Suprapubic skin (tissue), 4 donors: ENCODE data around the gene FMNL2. TPM values are rescaled to one million over a fixed set of nuclear protein-coding genes. Genes with fewer than 3 reads are reported as not detected.
A peak's percentile ranks its signal among the peaks of the same experiment; 100 is the strongest.

Experiments
- DNase-seq, 2 donors: peaks; one replicate each; pipeline ENCODE4 v3.0.0-alpha.2; 2019; ENCODE audit warnings: low spot score in 2 of 2
- H3K27ac ChIP-seq: fragments of 200-600 bp; sonication (generic); one replicate; pipeline ENCODE4 v1.5.1; 2019
- H3K27me3 ChIP-seq: fragments of 200-600 bp; sonication (generic); one replicate; pipeline ENCODE4 v1.5.1; 2019
- H3K36me3 ChIP-seq: fragments of 200-600 bp; sonication (generic); one replicate; pipeline ENCODE4 v1.5.1; 2019
- H3K4me1 ChIP-seq: fragments of 200-600 bp; sonication (generic); one replicate; pipeline ENCODE4 v1.5.1; 2019
- H3K4me3 ChIP-seq: fragments of 200-600 bp; sonication (generic); one replicate; pipeline ENCODE4 v1.5.1; 2019; ENCODE audit warnings: mild to moderate bottlenecking
- H3K9me3 ChIP-seq: fragments of 200-600 bp; sonication (generic); one replicate; pipeline ENCODE4 v1.5.1; 2019
- EP300 ChIP-seq: sonication (generic); formaldehyde crosslinking; IDR thresholded peaks from one replicate; pipeline ENCODE4 v1.6.1; 2017; ENCODE audit warnings: antibody characterized with exemption
- POLR2A ChIP-seq, 2 donors: fragments of 450-650 bp; IDR thresholded peaks; one replicate each; pipeline ENCODE4 v1.6.1; 2017; ENCODE audit warnings: antibody characterized with exemption in 2 of 2, mild to moderate bottlenecking in 2 of 2, moderate library complexity in 2 of 2
- POLR2AphosphoS5 ChIP-seq, 3 donors: sonication (generic); formaldehyde crosslinking; IDR thresholded peaks; one replicate each; pipeline ENCODE4 v1.6.1; 2017; ENCODE audit warnings: antibody characterized with exemption in 3 of 3
- WGBS: methylation state at CpG from one replicate; pipeline ENCODE4 v1.1.5; 2018; 5-methylcytosine and 5-hydroxymethylcytosine counted together
- total RNA-seq, 4 donors: library from RNA; depleted of rRNA; stranded (reverse); fragments of >200 nt; gene quantifications; one replicate each; pipeline ENCODE4 v1.1.0, GENCODE V29; 2016
- TF ChIP-seq, protein P1 (sequence below), 2 donors: fragments of 200-600 bp in 1 of 2; fragments of 450-650 bp in 1 of 2; sonication (generic) in 1 of 2; IDR thresholded peaks; one replicate each; pipeline ENCODE4 v1.5.1; 2016 to 2019; ENCODE audit warnings: antibody characterized with exemption in 2 of 2, mild to moderate bottlenecking in 1 of 2, moderate library complexity in 1 of 2

FMNL2 gene
- total RNA-seq, 4 donors from 2014 or later, result 15.4 to 18.1 (median 16.0) TPM

DNA sequence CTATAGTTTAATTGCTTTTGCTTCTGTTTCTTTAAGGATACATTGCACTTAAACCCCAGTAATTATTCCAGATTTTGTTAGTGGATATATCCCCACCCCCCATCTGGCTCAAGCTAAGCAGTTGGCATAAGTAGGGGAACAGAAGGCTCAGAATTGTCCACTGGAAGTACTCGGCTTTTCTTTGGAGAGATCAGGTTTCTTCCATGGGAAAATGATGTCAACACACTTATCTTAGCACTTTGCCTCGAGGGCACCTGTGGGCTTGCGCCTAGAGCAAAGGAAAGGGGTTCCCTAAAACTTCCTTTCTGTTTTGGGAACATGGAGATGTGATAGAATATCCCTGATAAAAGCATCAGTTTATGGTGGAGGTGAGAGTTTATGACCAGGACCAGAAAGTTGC lies 130.6 kb downstream of the FMNL2 start:
- 73% methylated on average over 3 of the region's 3 CpGs for WGBS
- no peaks in the 10 kb centered on the region for H3K27me3 ChIP-seq
- no peak overlapping the region for H3K4me3 ChIP-seq
- no peak for DNase-seq
- no peak overlapping the region for H3K27ac ChIP-seq
- H3K4me1 ChIP-seq, result peaks cover 35% of the 10 kb centered on the region
- TF ChIP-seq POLR2A (IDR thresholded peaks at IDR 0.05), result no peak
- no peak for TF ChIP-seq POLR2AphosphoS5 (IDR thresholded peaks at IDR 0.05)
- TF ChIP-seq, protein P1, sequence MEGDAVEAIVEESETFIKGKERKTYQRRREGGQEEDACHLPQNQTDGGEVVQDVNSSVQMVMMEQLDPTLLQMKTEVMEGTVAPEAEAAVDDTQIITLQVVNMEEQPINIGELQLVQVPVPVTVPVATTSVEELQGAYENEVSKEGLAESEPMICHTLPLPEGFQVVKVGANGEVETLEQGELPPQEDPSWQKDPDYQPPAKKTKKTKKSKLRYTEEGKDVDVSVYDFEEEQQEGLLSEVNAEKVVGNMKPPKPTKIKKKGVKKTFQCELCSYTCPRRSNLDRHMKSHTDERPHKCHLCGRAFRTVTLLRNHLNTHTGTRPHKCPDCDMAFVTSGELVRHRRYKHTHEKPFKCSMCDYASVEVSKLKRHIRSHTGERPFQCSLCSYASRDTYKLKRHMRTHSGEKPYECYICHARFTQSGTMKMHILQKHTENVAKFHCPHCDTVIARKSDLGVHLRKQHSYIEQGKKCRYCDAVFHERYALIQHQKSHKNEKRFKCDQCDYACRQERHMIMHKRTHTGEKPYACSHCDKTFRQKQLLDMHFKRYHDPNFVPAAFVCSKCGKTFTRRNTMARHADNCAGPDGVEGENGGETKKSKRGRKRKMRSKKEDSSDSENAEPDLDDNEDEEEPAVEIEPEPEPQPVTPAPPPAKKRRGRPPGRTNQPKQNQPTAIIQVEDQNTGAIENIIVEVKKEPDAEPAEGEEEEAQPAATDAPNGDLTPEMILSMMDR (IDR thresholded peaks at IDR 0.05), result no peak
- no peak for TF ChIP-seq EP300
- H3K9me3 ChIP-seq, result no peaks in the 10 kb centered on the region
- H3K36me3 ChIP-seq, result no peaks in the 10 kb centered on the region

- Histone ChIP-seq H3K4me1 (peaks cover 39% of the 10 kb centered on the region), H3K4me3 (no peak overlapping the region), H3K36me3 (no peaks in the 10 kb centered on the region), H3K27me3 (no peaks in the 10 kb centered on the region), H3K27ac (no peak overlapping the region), H3K9me3 (no peaks in the 10 kb centered on the region)
- 75% methylated on average over 6 of the region's 6 CpGs for WGBS
- TF ChIP-seq POLR2A (IDR thresholded peaks at IDR 0.05) (no peak), POLR2AphosphoS5 (IDR thresholded peaks at IDR 0.05) (no peak), EP300 (no peak)
- TF ChIP-seq, protein P1 (IDR thresholded peaks at IDR 0.05), result no peak
- DNase-seq, result no peak
Observed at GRCh38 chr2:152466041-152466440, 131.1 kb downstream of the FMNL2 start.

DNA sequence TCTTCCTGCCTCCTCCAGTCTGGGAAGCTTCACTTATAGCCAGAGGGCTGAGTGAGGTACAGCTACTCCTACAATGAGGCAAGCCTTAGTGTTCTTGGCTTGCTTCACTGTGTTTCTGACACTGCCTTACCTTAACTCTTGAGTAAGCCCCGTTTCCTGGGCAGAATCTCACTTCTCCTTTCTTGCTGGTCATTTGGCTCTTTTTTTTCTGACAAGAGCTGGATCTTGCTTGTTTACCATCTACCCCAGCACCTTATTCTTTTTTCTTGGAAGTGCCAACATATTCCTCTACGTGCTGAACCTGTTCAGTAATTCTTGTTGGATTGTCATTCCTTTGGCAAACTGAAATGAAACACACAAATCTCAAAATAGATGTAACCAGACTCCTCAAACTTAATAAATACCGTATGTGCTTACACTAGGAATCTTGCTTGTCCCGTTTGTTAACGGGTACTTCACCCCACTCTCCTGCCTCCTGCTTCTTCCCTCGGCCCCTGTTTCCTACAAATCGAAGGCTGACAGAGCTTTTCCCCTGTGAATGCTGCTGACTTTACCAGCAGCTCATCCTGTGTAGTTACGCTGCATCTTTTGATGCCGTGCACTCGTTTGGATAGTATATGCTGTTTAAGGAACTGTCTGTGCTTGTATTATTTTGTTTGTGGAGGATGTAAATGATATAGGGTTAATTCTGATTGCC lies 132.2 kb downstream of the FMNL2 start:
- WGBS, result 29% methylated on average over 10 of the region's 10 CpGs
- Histone ChIP-seq H3K27me3 (no peaks in the 10 kb centered on the region), H3K36me3 (no peaks in the 10 kb centered on the region), H3K27ac (no peak overlapping the region), H3K4me1 (peaks cover 43% of the 10 kb centered on the region), H3K4me3 (no peak overlapping the region), H3K9me3 (no peaks in the 10 kb centered on the region)
- TF ChIP-seq, protein P1 (IDR thresholded peaks at IDR 0.05), result no peak
- TF ChIP-seq POLR2AphosphoS5 (IDR thresholded peaks at IDR 0.05), result no peak
- TF ChIP-seq POLR2A (IDR thresholded peaks at IDR 0.05), result no peak
- no peak for TF ChIP-seq EP300
- no peak for DNase-seq

GRCh38 chr2:152467677-152468410 lies 132.9 kb downstream of the FMNL2 start:
- WGBS, result 79% methylated on average over 4 of the region's 4 CpGs
- peaks cover 49% of the 10 kb centered on the region for H3K4me1 ChIP-seq
- peak overlapping the region; percentile 46 for H3K27ac ChIP-seq
- H3K36me3 ChIP-seq, result no peaks in the 10 kb centered on the region
- DNase-seq, result no peak
- no peaks in the 10 kb centered on the region for H3K9me3 ChIP-seq
- no peaks in the 10 kb centered on the region for H3K27me3 ChIP-seq
- no peak for TF ChIP-seq POLR2AphosphoS5 (IDR thresholded peaks at IDR 0.05)
- TF ChIP-seq, protein P1 (IDR thresholded peaks at IDR 0.05), result no peak
- H3K4me3 ChIP-seq, result no peak overlapping the region

DNA sequence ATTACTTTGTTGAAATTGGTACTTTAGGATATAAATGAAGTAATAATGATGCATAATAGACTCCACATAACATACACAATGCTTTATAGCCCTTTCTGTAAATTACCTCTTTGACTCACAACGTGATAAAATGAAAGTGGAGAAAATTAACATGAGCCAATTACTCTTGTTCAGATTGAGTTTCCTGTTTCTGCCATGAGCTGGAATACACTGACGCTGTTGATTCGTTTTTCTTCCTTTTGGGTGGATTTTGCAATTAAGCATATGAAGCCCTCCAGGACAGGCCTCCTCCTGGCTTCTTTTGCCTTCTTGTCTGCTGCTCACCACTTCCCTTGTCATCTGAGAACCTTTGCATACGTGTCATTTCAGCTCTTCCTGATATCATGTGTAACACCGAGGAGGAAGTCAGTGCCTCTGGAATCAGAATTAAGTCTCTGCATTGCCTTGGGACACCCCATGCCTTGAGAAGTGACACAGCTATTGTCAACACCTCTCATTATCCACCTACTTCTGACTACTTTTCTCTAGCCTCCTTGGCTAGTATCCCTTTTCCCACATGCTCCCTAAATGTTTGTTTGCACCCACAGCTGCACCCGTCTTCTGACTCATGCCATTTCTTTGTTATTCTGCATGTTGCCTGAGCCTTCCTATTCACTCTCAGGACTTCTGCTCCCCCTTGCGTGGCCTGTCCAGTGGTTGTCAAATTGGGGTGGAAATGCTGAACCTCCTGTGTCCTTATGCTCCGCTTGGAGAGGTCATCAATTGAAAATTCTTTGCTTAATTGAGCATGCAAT lies 134.1 kb downstream of the FMNL2 start:
- H3K27ac ChIP-seq, result peak overlapping the region; percentile 25
- no peak for DNase-seq
- WGBS, result 42% methylated on average over 8 of the region's 8 CpGs
- TF ChIP-seq EP300 (no peak), POLR2A (IDR thresholded peaks at IDR 0.05) (no peak), POLR2AphosphoS5 (IDR thresholded peaks at IDR 0.05) (no peak)
- TF ChIP-seq, protein P1 (IDR thresholded peaks at IDR 0.05), result no peak
- peak overlapping the region; percentile 8 for H3K4me3 ChIP-seq
- H3K36me3 ChIP-seq, result no peaks in the 10 kb centered on the region
- H3K9me3 ChIP-seq, result no peaks in the 10 kb centered on the region
- peaks cover 53% of the 10 kb centered on the region for H3K4me1 ChIP-seq
- no peaks in the 10 kb centered on the region for H3K27me3 ChIP-seq
